A549 (cell line): ENCODE measurements around the gene METTL25B. TPM values are rescaled to one million over a fixed set of nuclear protein-coding genes. Genes with fewer than 3 reads are reported as not detected.
A peak's percentile ranks its signal among the peaks of the same experiment; 100 is the strongest.

ENCODE experiments used
- ATAC-seq, 2 experiments: fragments of 200-7000 bp in 1 of 2; fragments of >200 bp in 1 of 2; cut with Nextera tagmentation in 1 of 2; cut with Tn5 transposase in 1 of 2; 3 replicates each; pipeline versions ENCODE4 v1.8.0 to v1.9.1; 2018 to 2020; ENCODE audit warnings: mild to moderate bottlenecking in 1 of 2, moderate library complexity in 1 of 2
- CTCF ChIA-PET: fragments of 300-600 bp; sonication (Branson Sonifier 250); formaldehyde crosslinking; extraction: SDS; loops from one replicate; lab custom pipeline; 2021; ENCODE audit warnings: antibody characterized with exemption, inconsistent platforms; lab: Yijun Ruan, JAX
- POLR2A ChIA-PET: fragments of 350-600 bp; formaldehyde crosslinking; extraction: SDS; loops from one replicate; lab custom pipeline; 2021; ENCODE audit warnings: antibody characterized with exemption, inconsistent platforms; lab: Yijun Ruan, JAX
- DNase-seq, 2 experiments: peaks; one replicate each; pipeline versions ENCODE4 v3.0.0 to v3.0.0-alpha.2; 2011 to 2016; ENCODE audit warnings: low read depth in 1 of 2, low spot score in 1 of 2
- FAIRE-seq: peaks from 2 replicates; lab custom pipeline; 2011; peaks lifted over from hg19 to GRCh38; lab: Jason Lieb, UNC
- H3K27ac ChIP-seq, 2 experiments: fragments of >200 bp; sonication (Bioruptor Twin); formaldehyde crosslinking; 3 replicates each; pipeline ENCODE4 v1.5.1; 2016 to 2017
- H3K4me1 ChIP-seq: fragments of >200 bp; sonication (Bioruptor Twin); formaldehyde crosslinking; 3 replicates; pipeline ENCODE4 v1.6.1; 2016
- H3K4me2 ChIP-seq: fragments of >200 bp; sonication (Bioruptor Twin); formaldehyde crosslinking; 3 replicates; pipeline ENCODE4 v1.6.1; 2016
- H3K4me3 ChIP-seq: fragments of >200 bp; sonication (Bioruptor Twin); formaldehyde crosslinking; 3 replicates; pipeline ENCODE4 v1.5.1; 2016
- H3K9me3 ChIP-seq: fragments of >200 bp; sonication (Bioruptor Twin); formaldehyde crosslinking; 3 replicates; pipeline ENCODE4 v1.6.1; 2016
- BHLHE40 ChIP-seq: IDR thresholded peaks from 2 replicates; pipeline ENCODE4 v1.6.1; 2012; ENCODE audit warnings: low read depth, low read length, inconsistent platforms
- CBX2 ChIP-seq: fragments of 200-600 bp; sonication (generic); IDR thresholded peaks from 2 replicates; pipeline ENCODE4 v1.6.1; 2016; ENCODE audit warnings: low read depth, mild to moderate bottlenecking, borderline replicate concordance
- CBX8 ChIP-seq: fragments of 200-600 bp; sonication (generic); IDR thresholded peaks from 2 replicates; pipeline ENCODE4 v1.6.1; 2016
- CHD2 ChIP-seq: fragments of 150-350 bp; IDR thresholded peaks from 2 replicates; pipeline ENCODE4 v1.6.1; 2014; ENCODE audit warnings: low read length; ENCODE audit not compliant: partially characterized antibody
- CHD4 ChIP-seq: fragments of 200-600 bp; sonication (generic); IDR thresholded peaks from 2 replicates; pipeline ENCODE4 v1.6.1; 2016; ENCODE audit warnings: antibody characterized with exemption, mild to moderate bottlenecking, borderline replicate concordance
- E2F6 ChIP-seq: IDR thresholded peaks from 2 replicates; pipeline ENCODE4 v1.6.1; 2012; ENCODE audit warnings: low read depth, borderline replicate concordance
- EHF ChIP-seq: fragments of 250-450 bp; sonication (Bioruptor Pico); IDR thresholded peaks from 2 replicates; pipeline ENCODE4 v1.5.0; 2020; ENCODE audit warnings: mild to moderate bottlenecking
- EHMT2 ChIP-seq: fragments of 200-600 bp; sonication (generic); IDR thresholded peaks from 2 replicates; pipeline ENCODE4 v1.6.1; 2016; ENCODE audit warnings: antibody characterized with exemption, low read depth, mild to moderate bottlenecking, moderate library complexity
- EP300 ChIP-seq, 2 experiments: fragments of >200 bp; sonication (Bioruptor Twin); formaldehyde crosslinking; IDR thresholded peaks; 2 replicates in 1 of 2; 3 replicates in 1 of 2; pipeline ENCODE4 v1.6.1; 2016 to 2017
- ESRRA ChIP-seq: fragments of 150-350 bp; IDR thresholded peaks from 2 replicates; pipeline ENCODE4 v1.6.1; 2014; ENCODE audit warnings: mild to moderate bottlenecking, low read length, borderline replicate concordance
- FOXS1 ChIP-seq: fragments of 250-450 bp; sonication (Bioruptor Pico); IDR thresholded peaks from 2 replicates; pipeline ENCODE4 v1.5.0; 2020; ENCODE audit warnings: mild to moderate bottlenecking, moderate library complexity
- HES2 ChIP-seq: fragments of >200 bp; sonication (Bioruptor Twin); formaldehyde crosslinking; IDR thresholded peaks from 2 replicates; pipeline ENCODE4 v1.6.1; 2016
- HEYL ChIP-seq: fragments of 250-450 bp; sonication (Bioruptor Pico); IDR thresholded peaks from 2 replicates; pipeline ENCODE4 v1.8.0; 2021; ENCODE audit warnings: mild to moderate bottlenecking, moderate library complexity
- HOXB13 ChIP-seq: fragments of 250-450 bp; sonication (Bioruptor Pico); IDR thresholded peaks from 2 replicates; pipeline ENCODE4 v1.5.0; 2020; ENCODE audit warnings: low read depth, mild to moderate bottlenecking, moderate library complexity
- KDM5A ChIP-seq: fragments of 200-600 bp; sonication (generic); IDR thresholded peaks from 2 replicates; pipeline ENCODE4 v1.6.1; 2016; ENCODE audit warnings: antibody characterized with exemption, mild to moderate bottlenecking
- MAFK ChIP-seq: fragments of 450-650 bp; IDR thresholded peaks from 2 replicates; pipeline ENCODE4 v1.6.1; 2014; ENCODE audit not compliant: partially characterized antibody
- MAX ChIP-seq: IDR thresholded peaks from 2 replicates; pipeline ENCODE4 v1.6.1; 2012
- MYC ChIP-seq: IDR thresholded peaks from 2 replicates; pipeline ENCODE4 v1.6.1; 2012; ENCODE audit warnings: mild to moderate bottlenecking, inconsistent platforms, low read length, improper control_type of control experiment, borderline replicate concordance
- NFE2L2 ChIP-seq: fragments of 150-350 bp; conservative IDR thresholded peaks from 2 replicates; pipeline ENCODE4 v1.6.1; 2014; ENCODE audit warnings: low read length
- NR3C1 ChIP-seq: fragments of >200 bp; sonication (Bioruptor Twin); formaldehyde crosslinking; IDR thresholded peaks from 3 replicates; pipeline ENCODE4 v1.6.1; 2017
- POLR2A ChIP-seq: IDR thresholded peaks from 2 replicates; pipeline ENCODE4 v1.6.1; 2012; ENCODE audit warnings: mild to moderate bottlenecking, low read length
- RARB ChIP-seq: fragments of 250-450 bp; sonication (Bioruptor Pico); IDR thresholded peaks from 2 replicates; pipeline ENCODE4 v1.8.0; 2021; ENCODE audit warnings: mild to moderate bottlenecking, moderate library complexity
- RCOR1 ChIP-seq: fragments of 150-350 bp; IDR thresholded peaks from 2 replicates; pipeline ENCODE4 v1.6.1; 2014; ENCODE audit warnings: antibody characterized with exemption, low read length, low read depth
- TP53 ChIP-seq: fragments of 250-450 bp; sonication (Bioruptor Pico); IDR thresholded peaks from 2 replicates; pipeline ENCODE4 v1.5.0; 2021; ENCODE audit warnings: mild to moderate bottlenecking, moderate library complexity
- USF2 ChIP-seq: fragments of 450-650 bp; IDR thresholded peaks from 2 replicates; pipeline ENCODE4 v1.6.1; 2014; ENCODE audit warnings: antibody characterized with exemption
- ZFP36 ChIP-seq: fragments of 450-650 bp; IDR thresholded peaks from 2 replicates; pipeline ENCODE4 v1.6.1; 2014; ENCODE audit warnings: borderline replicate concordance; ENCODE audit not compliant: partially characterized antibody
- ZNF302 ChIP-seq: fragments of 250-450 bp; sonication (Bioruptor Pico); IDR thresholded peaks from 2 replicates; pipeline ENCODE4 v1.9.0; 2021; ENCODE audit warnings: inconsistent platforms, mild to moderate bottlenecking, moderate library complexity
- WGBS: methylation state at CpG from one replicate; pipeline ENCODE4 v1.1.6; 2017; ENCODE audit errors: missing lambda C conversion rate; 5-methylcytosine and 5-hydroxymethylcytosine counted together
- polyA plus RNA-seq, 4 experiments: library from polyadenylated mRNA; depleted of rRNA in 3 of 4; stranded (reverse); fragments of >200 nt; fragmentation: RNase III in 1 of 4; extraction: RNeasy Plus Mini Kit Qiagen cat#74134 plus additional on column Dnase treatment in 1 of 4; gene quantifications; 2 replicates in 3 of 4; 3 replicates in 1 of 4; pipeline ENCODE4 v1.2.3, GENCODE V29; 2011 to 2017

The METTL25B gene
- polyA plus RNA-seq, 2 of the 4 experiments (the other 2 are of a cell fraction) = 16.7 to 18.5 TPM

GRCh38 chr1:156768610-156769295 lies 40.5 kb downstream of the METTL25B start:
- 37% methylated on average over 8 of the region's 8 CpGs for WGBS
- no peaks in the 10 kb centered on the region for H3K9me3 ChIP-seq
- H3K27ac ChIP-seq = peak overlapping the region; percentile 91 to 94
- ATAC-seq (no peak), DNase-seq (no peak), FAIRE-seq (no peak)
- POLR2A ChIA-PET = interaction anchor here (0.6 to 3.9 kb wide), 4 partner anchors 17 to 40 kb away, joined by 6 to 43 read pairs (median 7); partner anchors contain the start of genes HDGF, ISG20L2, METTL25B and MRPL24
- peak overlapping the region; percentile 97 for H3K4me2 ChIP-seq
- TF ChIP-seq MAX = no peak
- TF ChIP-seq EHF = no peak
- no peak for TF ChIP-seq HES2
- TF ChIP-seq POLR2A = no peak
- no peak for TF ChIP-seq USF2
- no peak for TF ChIP-seq KDM5A
- TF ChIP-seq HEYL (CRISPR knock-in tag) = no peak
- no peak for TF ChIP-seq ZNF302
- TF ChIP-seq CHD2 = no peak
- TF ChIP-seq CBX8 = no peak
- no peak for TF ChIP-seq ZFP36
- TF ChIP-seq ESRRA = no peak
- TF ChIP-seq NFE2L2 = no peak
- TF ChIP-seq RCOR1 = no peak
- TF ChIP-seq CBX2 = no peak
- TF ChIP-seq TP53 (CRISPR knock-in tag) = no peak
- TF ChIP-seq FOXS1 (CRISPR knock-in tag) = no peak
- TF ChIP-seq EP300 (IDR thresholded peaks at IDR 0.05) = no peak
- no peak for TF ChIP-seq HOXB13 (CRISPR knock-in tag)
- no peak for TF ChIP-seq CHD4
- peak overlapping the region; percentile 83 for H3K4me3 ChIP-seq
- H3K4me1 ChIP-seq = peaks cover 24% of the 10 kb centered on the region
- CTCF ChIA-PET = interaction anchor here (0.6 to 13.3 kb wide), 11 partner anchors 17 to 159 kb away, joined by 3 to 130 read pairs (median 5); partner anchors contain the start of genes HDGF, ISG20L2, METTL25B and MRPL24

GRCh38 chr1:156772222-156772621 lies 44.0 kb downstream of the METTL25B start:
- no peak overlapping the region for H3K4me2 ChIP-seq
- no peak for DNase-seq
- ATAC-seq = no peak
- FAIRE-seq = no peak
- H3K4me1 ChIP-seq = peaks cover 19% of the 10 kb centered on the region
- WGBS = 85% methylated on average over 3 of the region's 3 CpGs
- H3K9me3 ChIP-seq = no peaks in the 10 kb centered on the region
- POLR2A ChIA-PET = no interaction called here
- no peak for TF ChIP-seq RARB (CRISPR knock-in tag)
- TF ChIP-seq EHMT2 = no peak
- TF ChIP-seq HES2 = no peak
- TF ChIP-seq RCOR1 = no peak
- TF ChIP-seq E2F6 = no peak
- no peak for TF ChIP-seq BHLHE40
- TF ChIP-seq CHD4 = no peak
- TF ChIP-seq MYC = no peak
- no peak for TF ChIP-seq NR3C1
- TF ChIP-seq CHD2 = no peak
- no peak for TF ChIP-seq HEYL (CRISPR knock-in tag)
- TF ChIP-seq MAFK = no peak
- no peak for TF ChIP-seq USF2
- TF ChIP-seq, all 56 proteins: peak for 0
- H3K4me3 ChIP-seq = no peak overlapping the region
- CTCF ChIA-PET = interaction anchor here (0.6 to 13.3 kb wide), 13 partner anchors 9 to 156 kb away, joined by 3 to 130 read pairs (median 5); partner anchors contain the start of genes HDGF, INSRR, ISG20L2 and METTL25B
- no peak overlapping the region for H3K27ac ChIP-seq
